Right lobe of liver (tissue), 4 donors: ENCODE results near the gene DNAJC10.

Source experiments
- CTCF ChIP-seq, 4 donors: fragments of 200-600 bp in 3 of 4; fragments of 450-650 bp in 1 of 4; IDR thresholded peaks; one replicate each; pipeline versions ENCODE4 v1.5.1 to v1.8.0; 2016 to 2022; ENCODE audit warnings: antibody characterized with exemption in 4 of 4, mild to moderate bottlenecking in 2 of 4
- POLR2A ChIP-seq: fragments of 450-650 bp; IDR thresholded peaks from one replicate; pipeline ENCODE4 v1.6.1; 2017; ENCODE audit warnings: antibody characterized with exemption, mild to moderate bottlenecking
- donor health status: DM: no; HTN: no; CAD: no.
- donor health status: DM: no; HTN: no; CAD: no.
- donor health status: DM: no; HTN: yes; CAD: no.

GRCh38 chr2:182824767-182825158 is 108.7 kb downstream of the DNAJC10 start:
- TF ChIP-seq CTCF (IDR thresholded peaks at IDR 0.05) (no peak), POLR2A (no peak)
